B cell (primary cell): ENCODE data around the gene AIRE. TPM values are rescaled to one million over a fixed set of nuclear protein-coding genes. Genes with fewer than 3 reads are reported as not detected.

Experiments used
- ATAC-seq: fragments of 200-7000 bp; cut with Tn5 transposase; one replicate; pipeline ENCODE4 v1.10.0; 2021; ENCODE audit warnings: low read depth, mild to moderate bottlenecking, moderate number of reproducible peaks, moderate library complexity
- CTCF ChIA-PET: fragments of 350-600 bp; sonication (Branson Sonifier 250); formaldehyde crosslinking; loops from one replicate; lab custom pipeline; 2021; ENCODE audit warnings: antibody characterized with exemption, inconsistent platforms; lab: Charles Lee
- POLR2A ChIA-PET: fragments of 350-600 bp; sonication (Branson Sonifier 250); formaldehyde crosslinking; loops from one replicate; lab custom pipeline; 2021; ENCODE audit warnings: antibody characterized with exemption; lab: Charles Lee
- DNase-seq: peaks from one replicate; pipeline ENCODE4 v3.0.0; 2013
- H2AFZ ChIP-seq: 2 replicates; pipeline ENCODE4 v1.6.1; 2012; ENCODE audit warnings: mild to moderate bottlenecking, low read depth, low read length; ENCODE audit not compliant: insufficient read depth, poor library complexity, severe bottlenecking
- H3K27ac ChIP-seq, 2 donors: 1 replicate in 1 of 2; 2 replicates in 1 of 2; pipeline ENCODE4 v1.5.1; 2012 to 2013; ENCODE audit warnings: low read length in 2 of 2, mild to moderate bottlenecking in 2 of 2, moderate library complexity in 1 of 2
- H3K27me3 ChIP-seq, 4 experiments: fragments of 200-600 bp in 1 of 4; sonication (generic) in 1 of 4; replicated peaks in 1 of 4; 1 replicate in 2 of 4; 2 replicates in 2 of 4; pipeline versions ENCODE4 v1.6.1 to v1.7.0; 2013 to 2016; ENCODE audit warnings: low read length in 3 of 4, mild to moderate bottlenecking in 2 of 4, mixed read lengths in 1 of 4, moderate library complexity in 1 of 4; ENCODE audit not compliant: insufficient read depth in 4 of 4, control insufficient read depth in 3 of 4; ENCODE audit errors: control extremely low read depth in 1 of 4
- H3K36me3 ChIP-seq, 2 experiments: replicated peaks in 1 of 2; 1 replicate in 1 of 2; 2 replicates in 1 of 2; pipeline versions ENCODE4 v1.6.1 to v1.7.1; 2013; ENCODE audit warnings: low read length in 1 of 2; ENCODE audit not compliant: insufficient read depth in 2 of 2, control insufficient read depth in 1 of 2; ENCODE audit errors: control extremely low read depth in 1 of 2, extremely low read depth in 1 of 2
- H3K4me1 ChIP-seq, 2 donors: fragments of 200-600 bp in 1 of 2; sonication (generic) in 1 of 2; 1 replicate in 1 of 2; 2 replicates in 1 of 2; pipeline versions ENCODE4 v1.5.1 to v1.6.1; 2013 to 2017; ENCODE audit warnings: low read length in 2 of 2; ENCODE audit not compliant: control insufficient read depth in 2 of 2, insufficient read depth in 2 of 2
- H3K4me2 ChIP-seq: replicated peaks from 2 replicates; pipeline ENCODE3; 2012; ENCODE audit warnings: mild to moderate bottlenecking, low read depth, low read length; ENCODE audit not compliant: poor library complexity, severe bottlenecking
- H3K4me3 ChIP-seq, 5 experiments: fragments of 200-600 bp in 1 of 5; sonication (generic) in 1 of 5; 1 replicate in 3 of 5; 2 replicates in 2 of 5; pipeline versions ENCODE4 v1.5.1 to v1.7.0; 2011 to 2016; ENCODE audit warnings: low read length in 4 of 5, mild to moderate bottlenecking in 4 of 5, low read depth in 2 of 5, control low read depth in 1 of 5, moderate library complexity in 1 of 5; ENCODE audit not compliant: insufficient read depth in 1 of 5; ENCODE audit errors: control extremely low read depth in 1 of 5, extremely low read depth in 1 of 5
- H3K79me2 ChIP-seq: fragments of 200-600 bp; sonication (generic); one replicate; pipeline ENCODE4 v1.6.0; 2016; ENCODE audit warnings: low read length; ENCODE audit not compliant: control insufficient read depth, insufficient read depth
- H3K9ac ChIP-seq: fragments of 200-600 bp; sonication (generic); 2 replicates; pipeline ENCODE4 v1.6.1; 2017; ENCODE audit warnings: mild to moderate bottlenecking, low read length, moderate library complexity
- H3K9me3 ChIP-seq, 3 donors: one replicate each; pipeline versions ENCODE4 v1.6.1 to v1.7.1; 2013; ENCODE audit warnings: low read length in 2 of 3; ENCODE audit not compliant: control insufficient read depth in 2 of 3, insufficient read depth in 1 of 3; ENCODE audit errors: control extremely low read depth in 1 of 3
- H4K20me1 ChIP-seq: 2 replicates; pipeline ENCODE4 v1.6.0; 2012; ENCODE audit warnings: mild to moderate bottlenecking, low read length; ENCODE audit not compliant: insufficient read depth, control insufficient read depth, poor library complexity, severe bottlenecking
- H3K27ac Mint-ChIP-seq: one replicate; pipeline ENCODE4 v1.8.0; 2021; ENCODE audit warnings: mixed read lengths
- H3K27me3 Mint-ChIP-seq: one replicate; pipeline ENCODE4 v1.8.0; 2021; ENCODE audit warnings: mixed read lengths
- H3K4me1 Mint-ChIP-seq: one replicate; pipeline ENCODE4 v1.8.0; 2021; ENCODE audit warnings: mixed read lengths
- H3K4me3 Mint-ChIP-seq: one replicate; pipeline ENCODE4 v1.8.0; 2021; ENCODE audit warnings: mixed read lengths
- H3K9me3 Mint-ChIP-seq: one replicate; pipeline ENCODE4 v1.8.0; 2022; ENCODE audit warnings: mixed read lengths; ENCODE audit not compliant: insufficient read depth
- CTCF ChIP-seq: fragments of 200-600 bp; IDR thresholded peaks from one replicate; pipeline ENCODE4 v1.8.0; 2022; ENCODE audit warnings: antibody characterized with exemption, mild to moderate bottlenecking
- EZH2 ChIP-seq: IDR thresholded peaks from 2 replicates; pipeline ENCODE4 v1.6.1; 2012; ENCODE audit warnings: borderline replicate concordance, low read depth, mild to moderate bottlenecking, moderate library complexity, low read length; ENCODE audit not compliant: insufficient read depth, poor library complexity, severe bottlenecking
- WGBS: methylation state at CpG from one replicate; pipeline ENCODE4 v1.1.5; 2013; ENCODE audit warnings: missing lambda C conversion rate; ENCODE audit not compliant: insufficient coverage; 5-methylcytosine and 5-hydroxymethylcytosine counted together
- intact Hi-C: fragments of 100-400 bp; cut with micrococcal nuclease; formaldehyde crosslinking; loops from one replicate; pipeline ENCODE4 v1.10.0; 2022
- polyA plus RNA-seq: library from polyadenylated mRNA; depleted of rRNA; stranded (reverse); fragments of >200 nt; gene quantifications from 2 replicates; pipeline ENCODE4 v1.2.3, GENCODE V29; 2012
- total RNA-seq, 2 donors: library from RNA; stranded (reverse); fragments of 120-200 nt in 1 of 2; gene quantifications; 1 replicate in 1 of 2; 2 replicates in 1 of 2; pipeline versions ENCODE4 v1.2.3 to v1.2.4, GENCODE V29; 2013 to 2022

Gene AIRE
- total and polyA plus RNA-seq, 2 donors (not counting 1 experiment from before 2014, with no cell fraction given) = 0.37 TPM; not detected in 1

GRCh38 chr21:44322621-44323325 lies 37.1 kb downstream of the AIRE start:
- WGBS = 97% methylated on average over 36 of the region's 38 CpGs
- Mint-ChIP-seq H3K27ac (no peak overlapping the region), H3K9me3 (no peaks in the 10 kb centered on the region), H3K4me3 (no peak overlapping the region), H3K4me1 (no peaks in the 10 kb centered on the region), H3K27me3 (no peaks in the 10 kb centered on the region)
- Histone ChIP-seq H3K27me3 (no peaks in the 10 kb centered on the region), H3K27ac (no peak overlapping the region), H3K9me3 (no peaks in the 10 kb centered on the region), H3K79me2 (no peaks in the 10 kb centered on the region), H3K4me1 (no peaks in the 10 kb centered on the region), H3K36me3 (peaks cover 0 to 69% of the 10 kb centered on the region in 2 experiments), H3K4me3 (no peak overlapping the region), H2AFZ (no peak overlapping the region), H4K20me1 (peaks cover 53% of the 10 kb centered on the region), H3K4me2 (no peak overlapping the region), H3K9ac (no peak overlapping the region)
- no peak for TF ChIP-seq CTCF
- no peak for TF ChIP-seq EZH2
- ATAC-seq = no peak
- ChIA-PET CTCF (no interaction called here), POLR2A (no interaction called here)
- intact Hi-C loops = no loop called here
- DNase-seq = no peak

GRCh38 chr21:44323591-44323990 lies 37.9 kb downstream of the AIRE start:
- H3K27ac ChIP-seq = no peak overlapping the region
- POLR2A ChIA-PET = no interaction called here
- no peak for TF ChIP-seq CTCF
- no peak for TF ChIP-seq EZH2
- ATAC-seq = no peak
- H3K27me3 ChIP-seq = no peaks in the 10 kb centered on the region
- H3K4me1 Mint-ChIP-seq = no peaks in the 10 kb centered on the region
- H3K9me3 Mint-ChIP-seq = no peaks in the 10 kb centered on the region
- no peak overlapping the region for H3K4me3 Mint-ChIP-seq
- H3K79me2 ChIP-seq = no peaks in the 10 kb centered on the region
- no peak overlapping the region for H3K4me3 ChIP-seq
- H3K4me1 ChIP-seq = no peaks in the 10 kb centered on the region
- H2AFZ ChIP-seq = no peak overlapping the region
- peaks cover 45% of the 10 kb centered on the region for H4K20me1 ChIP-seq
- 89% methylated on average over 20 of the region's 20 CpGs for WGBS
- no peak for DNase-seq
- no peak overlapping the region for H3K27ac Mint-ChIP-seq
- H3K36me3 ChIP-seq = peaks cover 0 to 61% of the 10 kb centered on the region in 2 experiments
- CTCF ChIA-PET = no interaction called here
- H3K9me3 ChIP-seq = no peaks in the 10 kb centered on the region
- intact Hi-C loops = no loop called here
- no peak overlapping the region for H3K4me2 ChIP-seq
- H3K9ac ChIP-seq = no peak overlapping the region
- no peaks in the 10 kb centered on the region for H3K27me3 Mint-ChIP-seq
